ENCODE data around the gene TEX14.

DNA sequence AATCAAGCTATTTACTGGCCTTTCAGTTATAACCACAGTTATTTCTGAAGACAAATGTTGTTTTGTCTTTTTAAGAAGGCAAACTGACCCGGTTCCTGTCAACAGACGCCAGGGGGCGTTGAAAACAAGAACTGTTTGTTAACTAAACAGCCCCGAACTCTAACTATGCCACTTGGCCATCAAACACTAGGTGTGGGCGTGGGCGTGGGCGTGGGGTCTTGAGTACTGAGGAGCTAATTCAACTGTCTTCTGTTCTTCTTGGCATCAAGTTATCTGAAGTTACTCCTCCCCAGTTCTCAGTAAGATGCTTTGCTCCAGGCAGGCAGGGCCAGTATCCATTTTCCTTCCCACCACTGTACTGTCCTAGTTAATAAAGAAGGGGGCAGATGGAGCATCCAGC is 114.1 kb downstream of the TEX14 start:
- TF ChIP-seq CTCF (IDR thresholded peaks at IDR 0.05) (peak; percentile 34 to 52 (median 43)), POLR2A (IDR thresholded peaks at IDR 0.05) (no peak)

All from transverse colon (tissue), 3 donors.